Ramos (cell line): ENCODE measurements around the gene CHRM5.

Experiments used
- in situ Hi-C: fragments of 300-500 bp; cut with MboI; formaldehyde crosslinking; loops from one replicate; pipeline ENCODE4 v1.14.3; 2022; ENCODE audit warnings: low sequenced_read_pairs; ENCODE audit not compliant: unreplicated experiment

CHRM5 gene

GRCh38 chr15:34038023-34038870 is 70.0 kb downstream of the CHRM5 start:
- in situ Hi-C loops = no loop called here

GRCh38 chr15:34038871-34039789 is 70.8 kb downstream of the CHRM5 start, which contains the start of gene AVEN:
Gene AVEN, minus strand, starts transcription at chr15:34039204. Its CDS starts 158 bp downstream, at chr15:34039046.
- in situ Hi-C loops = no loop called here

- in situ Hi-C loops = no loop called here
Measured at GRCh38 chr15:34039790-34040113, 71.5 kb downstream of the CHRM5 start.

GRCh38 chr15:34043391-34043790 is 75.1 kb downstream of the CHRM5 start:
- in situ Hi-C loops = no loop called here

- in situ Hi-C loops = no loop called here
Measured at GRCh38 chr15:34043813-34044212, 75.5 kb downstream of the CHRM5 start.

GRCh38 chr15:34046471-34047145 is 78.3 kb downstream of the CHRM5 start:
- in situ Hi-C loops = no loop called here

- in situ Hi-C loops = no loop called here
Measured at GRCh38 chr15:34047893-34048775, 79.8 kb downstream of the CHRM5 start.

- in situ Hi-C loops = no loop called here
Measured at GRCh38 chr15:34049112-34049511, 80.8 kb downstream of the CHRM5 start.

GRCh38 chr15:34050385-34050784 is 82.1 kb downstream of the CHRM5 start:
- in situ Hi-C loops = loop anchor here (25.0 kb wide), 2 partner anchors 537 to 862 kb away; partner anchors contain the start of gene GOLGA8B

- in situ Hi-C loops = loop anchor here (25.0 kb wide), 2 partner anchors 533 to 858 kb away; partner anchors contain the start of gene GOLGA8B
Measured at GRCh38 chr15:34054081-34054707, 85.9 kb downstream of the CHRM5 start.

- in situ Hi-C loops = loop anchor here (25.0 kb wide), 2 partner anchors 531 to 856 kb away; partner anchors contain the start of gene GOLGA8B
Measured at GRCh38 chr15:34055868-34056595, 87.7 kb downstream of the CHRM5 start.

- in situ Hi-C loops = loop anchor here (25.0 kb wide), 2 partner anchors 530 to 855 kb away; partner anchors contain the start of gene GOLGA8B
Measured at GRCh38 chr15:34056911-34057310, 88.6 kb downstream of the CHRM5 start.

- in situ Hi-C loops = loop anchor here (25.0 kb wide), 2 partner anchors 528 to 853 kb away; partner anchors contain the start of gene GOLGA8B
Measured at GRCh38 chr15:34059476-34059875, 91.2 kb downstream of the CHRM5 start.

- in situ Hi-C loops = loop anchor here (5.0 to 25.0 kb wide), 3 partner anchors 152 to 852 kb away; partner anchors contain the start of genes GOLGA8B and KATNBL1
Measured at GRCh38 chr15:34059946-34060345, 91.6 kb downstream of the CHRM5 start.

GRCh38 chr15:34064438-34064837 is 96.1 kb downstream of the CHRM5 start:
- in situ Hi-C loops = loop anchor here (5.0 to 25.0 kb wide), 3 partner anchors 148 to 848 kb away; partner anchors contain the start of genes GOLGA8B and KATNBL1

GRCh38 chr15:34065261-34065660 is 97.0 kb downstream of the CHRM5 start:
- in situ Hi-C loops = loop anchor here (25.0 kb wide), 2 partner anchors 522 to 847 kb away; partner anchors contain the start of gene GOLGA8B

GRCh38 chr15:34065941-34066340 is 97.6 kb downstream of the CHRM5 start:
- in situ Hi-C loops = loop anchor here (25.0 kb wide), 2 partner anchors 521 to 846 kb away; partner anchors contain the start of gene GOLGA8B
